Measurements from ENCODE around the gene IGHMBP2. TPM values are rescaled to one million over a fixed set of nuclear protein-coding genes. Genes with fewer than 3 reads are reported as not detected.
"Not testable (repeated sequence)": the region's sequence is repeated elsewhere in the genome, so short reads cannot be mapped to it uniquely, and the experiment has no call there.

Gene IGHMBP2
- polyA plus RNA-seq, 1 donor, result 19.9 TPM

DNA sequence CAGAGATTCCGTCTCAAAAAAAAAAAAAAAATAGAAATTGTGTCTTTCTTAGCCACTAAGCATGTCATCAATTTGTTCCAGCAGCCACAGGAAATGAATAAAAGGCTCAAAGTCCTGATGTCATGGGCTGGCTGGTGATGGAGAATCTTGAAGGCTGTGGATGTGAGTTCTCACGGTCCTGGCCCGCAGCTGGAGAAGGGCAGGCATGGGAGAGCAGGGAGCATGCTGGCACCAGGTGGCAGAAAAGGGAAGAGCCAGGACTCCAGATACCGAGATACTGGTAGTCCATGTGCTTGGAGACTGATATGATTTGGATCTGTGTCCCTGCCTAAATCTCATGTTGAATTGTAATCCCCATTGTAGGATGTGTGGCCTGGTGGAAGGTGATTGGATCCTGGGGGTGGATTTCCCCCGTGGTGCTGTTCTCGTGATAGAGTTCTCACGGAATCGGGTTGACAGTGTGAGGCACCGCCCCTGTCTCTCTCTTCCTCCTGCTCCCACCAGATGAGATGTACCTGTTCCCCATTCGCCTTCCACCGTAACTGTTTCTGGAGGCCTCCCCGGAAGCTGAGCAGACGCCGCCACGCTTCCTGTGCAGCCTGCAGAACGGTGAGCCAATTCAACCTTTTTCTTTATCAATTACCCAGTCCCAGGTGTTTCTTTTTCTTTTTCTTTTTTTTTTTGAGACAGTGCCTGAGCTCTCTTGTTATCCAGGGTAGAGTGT is 59.0 kb downstream of the IGHMBP2 start:
- Histone ChIP-seq H3K4me3 (ENCODE audit: low read length) (no peak overlapping the region), H3K27ac (ENCODE audit: low read length) (no peak overlapping the region), H3K9me3 (ENCODE audit: control insufficient read depth, low read depth, low read length) (peaks cover 2% of the 10 kb centered on the region), H3K36me3 (ENCODE audit: control insufficient read depth, insufficient read depth, low read length) (no peaks in the 10 kb centered on the region), H3K27me3 (ENCODE audit: control insufficient read depth, insufficient read depth, low read length) (no peaks in the 10 kb centered on the region), H3K4me1 (ENCODE audit: control insufficient read depth, insufficient read depth, low read length) (no peaks in the 10 kb centered on the region)
- 100% methylated on average over 1 of the region's 16 CpGs for WGBS (ENCODE audit: insufficient coverage, low lambda C conversion rate)
- no peak for DNase-seq

DNA sequence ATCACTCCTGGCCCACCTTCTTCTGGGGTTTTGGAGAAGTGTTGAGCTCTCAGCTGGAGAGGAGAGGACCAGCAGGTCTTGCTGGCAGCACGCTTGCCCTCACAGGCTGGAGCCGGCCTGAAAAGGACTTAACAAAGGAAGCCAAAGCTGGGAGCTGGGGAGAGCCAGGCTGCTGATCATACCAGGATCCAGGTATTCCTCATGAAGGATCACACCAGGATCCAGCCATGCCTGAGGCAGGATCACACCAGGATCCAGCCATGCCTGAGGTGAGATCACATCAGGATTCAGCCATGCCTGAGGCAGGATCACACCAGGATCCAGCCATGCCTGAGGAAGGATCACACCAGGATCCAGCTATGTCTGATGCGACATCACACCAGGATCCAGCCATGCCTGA is 60.1 kb downstream of the IGHMBP2 start:
- H3K4me1 ChIP-seq (ENCODE audit: control insufficient read depth, insufficient read depth, low read length), result no peaks in the 10 kb centered on the region
- peaks cover 2% of the 10 kb centered on the region for H3K27me3 ChIP-seq (ENCODE audit: control insufficient read depth, insufficient read depth, low read length)
- no peak for DNase-seq
- no peak overlapping the region for H3K4me3 ChIP-seq (ENCODE audit: low read length)
- no peak overlapping the region for H3K27ac ChIP-seq (ENCODE audit: low read length)
- no peaks in the 10 kb centered on the region for H3K36me3 ChIP-seq (ENCODE audit: control insufficient read depth, insufficient read depth, low read length)
- no peaks in the 10 kb centered on the region for H3K9me3 ChIP-seq (ENCODE audit: control insufficient read depth, low read depth, low read length)
- no CpG with 5 or more reads among the region's 3 CpGs for WGBS (ENCODE audit: insufficient coverage, low lambda C conversion rate)

DNA sequence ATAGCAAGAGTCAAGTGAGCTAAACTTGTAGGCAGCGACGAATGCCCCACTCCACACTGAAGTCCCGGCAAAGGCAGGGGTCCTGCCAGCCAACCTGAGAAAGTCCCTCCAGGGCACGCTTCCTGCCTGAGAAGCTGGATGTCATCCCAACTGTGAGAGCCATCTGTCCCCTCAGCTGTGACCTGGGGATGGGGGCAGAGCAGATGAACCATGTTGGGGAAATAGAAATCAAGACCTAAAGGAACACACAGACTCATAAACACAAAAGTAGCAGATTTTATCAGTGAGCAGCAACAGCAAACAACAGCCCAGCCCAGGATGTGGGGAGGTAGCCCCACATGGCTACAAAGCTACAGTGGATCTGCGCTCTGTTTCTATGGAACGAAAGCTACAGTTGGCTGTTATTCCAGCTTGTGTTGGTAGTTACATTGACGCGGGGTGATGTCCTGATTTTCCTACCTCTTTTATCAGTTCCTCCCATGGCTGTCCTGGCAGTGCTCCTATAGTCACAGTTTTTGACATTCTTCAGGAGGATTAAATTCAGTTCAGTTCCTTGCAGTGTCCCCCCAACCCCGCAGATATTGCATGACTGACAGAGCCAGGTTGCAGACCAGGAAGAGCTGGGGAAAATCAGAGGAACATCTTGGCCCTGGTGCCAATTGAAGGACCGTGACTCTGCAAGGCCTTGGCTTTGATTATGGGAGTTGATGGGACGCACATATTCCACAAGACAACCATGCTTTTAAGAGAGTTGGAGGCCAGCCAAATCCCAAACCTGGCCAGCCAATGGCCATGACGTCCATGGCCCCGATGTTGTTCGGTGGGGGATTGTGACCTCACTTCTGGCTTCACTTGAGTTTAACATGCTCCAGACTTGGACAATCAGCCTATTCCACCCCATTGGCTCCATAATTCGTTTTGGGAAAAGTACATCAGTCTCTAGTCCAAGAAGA is 62.5 kb downstream of the IGHMBP2 start:
- Histone ChIP-seq H3K27ac (ENCODE audit: low read length) (no peak overlapping the region), H3K36me3 (ENCODE audit: control insufficient read depth, insufficient read depth, low read length) (no peaks in the 10 kb centered on the region), H3K27me3 (ENCODE audit: control insufficient read depth, insufficient read depth, low read length) (peaks cover 6% of the 10 kb centered on the region), H3K9me3 (ENCODE audit: control insufficient read depth, low read depth, low read length) (no peaks in the 10 kb centered on the region), H3K4me3 (ENCODE audit: low read length) (no peak overlapping the region), H3K4me1 (ENCODE audit: control insufficient read depth, insufficient read depth, low read length) (no peaks in the 10 kb centered on the region)
- WGBS (ENCODE audit: insufficient coverage, low lambda C conversion rate), result 100% methylated on average over 1 of the region's 15 CpGs
- no peak for DNase-seq

DNA sequence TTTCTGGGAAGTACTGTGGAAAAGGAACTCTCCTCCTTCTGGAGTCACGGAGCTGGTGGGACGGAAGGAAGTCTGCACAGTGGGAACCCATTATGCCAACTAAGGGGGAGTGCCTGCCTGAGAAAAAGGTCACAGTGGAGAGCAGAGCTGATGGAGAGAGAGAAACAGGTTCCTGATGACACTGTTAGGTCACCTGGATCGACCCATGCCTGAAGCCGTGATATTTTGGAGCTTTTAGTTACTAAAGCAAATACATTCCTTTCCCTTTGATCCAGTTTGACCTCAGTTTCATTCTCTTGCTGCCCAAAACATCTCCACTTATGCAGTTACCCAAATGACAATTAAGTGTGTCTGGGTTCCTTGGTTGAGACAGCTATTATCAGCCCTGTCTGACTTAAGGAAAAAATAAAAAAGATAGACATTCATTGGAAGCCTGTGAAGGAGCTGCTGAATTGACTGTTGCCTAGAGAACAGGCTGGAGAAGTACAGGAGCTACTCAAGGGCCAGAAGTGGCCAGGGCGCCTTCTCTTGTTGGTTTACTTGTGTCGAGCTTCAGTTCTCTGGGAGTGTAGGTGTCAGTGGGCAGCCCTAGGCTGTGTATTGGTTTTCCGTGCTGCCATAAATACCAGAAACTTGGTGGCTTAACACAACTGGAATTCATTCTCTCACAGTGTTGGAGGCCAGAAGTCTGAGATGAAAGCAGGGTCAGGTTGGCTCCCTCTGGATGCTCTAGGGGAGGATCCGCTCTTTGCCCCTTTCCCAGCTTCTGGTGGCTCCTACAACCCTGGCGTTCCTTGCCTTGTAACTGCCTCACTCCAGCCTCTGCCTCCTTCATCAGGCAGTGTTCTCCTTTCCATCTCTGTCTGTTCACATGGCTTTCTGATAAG is 63.4 kb downstream of the IGHMBP2 start:
- Histone ChIP-seq H3K27ac (ENCODE audit: low read length) (no peak overlapping the region), H3K9me3 (ENCODE audit: control insufficient read depth, low read depth, low read length) (no peaks in the 10 kb centered on the region), H3K4me3 (ENCODE audit: low read length) (no peak overlapping the region), H3K36me3 (ENCODE audit: control insufficient read depth, insufficient read depth, low read length) (no peaks in the 10 kb centered on the region), H3K4me1 (ENCODE audit: control insufficient read depth, insufficient read depth, low read length) (no peaks in the 10 kb centered on the region), H3K27me3 (ENCODE audit: control insufficient read depth, insufficient read depth, low read length) (peaks cover 6% of the 10 kb centered on the region)
- WGBS (ENCODE audit: insufficient coverage, low lambda C conversion rate), result no CpG with 5 or more reads among the region's 9 CpGs
- no peak for DNase-seq

DNA sequence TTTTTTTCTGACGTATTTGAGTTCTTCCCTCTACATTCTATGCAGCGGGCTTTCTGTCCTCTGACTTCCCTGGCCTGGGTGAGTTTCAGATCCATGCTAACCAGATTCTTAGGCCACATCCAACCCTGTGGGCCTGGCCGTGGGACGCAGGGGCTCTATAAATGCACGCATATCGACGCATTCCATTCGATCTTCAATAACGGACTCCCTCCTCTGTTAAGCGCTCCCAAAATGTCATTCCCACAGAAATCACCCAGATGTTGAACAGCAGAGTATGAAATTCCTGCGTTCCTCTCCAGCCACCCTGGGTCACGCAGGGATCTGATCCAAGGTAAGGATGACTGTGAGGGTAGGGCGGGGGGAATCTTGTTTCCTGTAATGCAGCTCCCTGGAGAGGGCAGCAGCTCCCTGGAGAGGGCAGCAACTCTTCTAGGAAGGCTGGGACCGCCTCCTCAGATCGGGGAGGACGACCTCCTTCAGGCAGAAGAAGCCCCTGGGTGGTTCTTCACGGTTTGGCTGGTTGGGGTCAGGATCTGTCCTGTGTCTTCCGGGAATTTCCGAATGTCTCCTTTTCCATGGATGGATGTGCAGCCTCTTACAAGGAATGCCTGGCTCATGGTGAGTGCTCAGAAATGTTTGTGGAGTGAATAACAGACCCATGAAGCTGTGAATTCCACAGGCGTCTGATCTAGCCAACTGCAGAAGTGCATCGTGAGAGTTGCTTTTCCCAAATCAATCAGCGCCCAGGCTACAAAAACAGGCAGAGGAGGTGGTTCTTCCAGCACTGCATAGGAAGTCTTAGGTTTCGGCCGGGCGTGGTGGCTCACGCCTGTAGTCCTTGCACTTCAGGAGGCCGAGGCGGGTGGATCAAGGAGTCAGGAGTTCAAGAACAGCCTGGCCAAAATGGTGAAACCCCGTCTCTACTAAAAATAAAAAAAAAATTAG is 64.9 kb downstream of the IGHMBP2 start:
- WGBS (ENCODE audit: insufficient coverage, low lambda C conversion rate), result no CpG with 5 or more reads among the region's 29 CpGs
- Histone ChIP-seq H3K4me3 (ENCODE audit: low read length) (no peak overlapping the region), H3K27ac (ENCODE audit: low read length) (no peak overlapping the region), H3K9me3 (ENCODE audit: control insufficient read depth, low read depth, low read length) (no peaks in the 10 kb centered on the region), H3K36me3 (ENCODE audit: control insufficient read depth, insufficient read depth, low read length) (no peaks in the 10 kb centered on the region), H3K4me1 (ENCODE audit: control insufficient read depth, insufficient read depth, low read length) (no peaks in the 10 kb centered on the region), H3K27me3 (ENCODE audit: control insufficient read depth, insufficient read depth, low read length) (peaks cover 6% of the 10 kb centered on the region)
- DNase-seq, result no peak

DNA sequence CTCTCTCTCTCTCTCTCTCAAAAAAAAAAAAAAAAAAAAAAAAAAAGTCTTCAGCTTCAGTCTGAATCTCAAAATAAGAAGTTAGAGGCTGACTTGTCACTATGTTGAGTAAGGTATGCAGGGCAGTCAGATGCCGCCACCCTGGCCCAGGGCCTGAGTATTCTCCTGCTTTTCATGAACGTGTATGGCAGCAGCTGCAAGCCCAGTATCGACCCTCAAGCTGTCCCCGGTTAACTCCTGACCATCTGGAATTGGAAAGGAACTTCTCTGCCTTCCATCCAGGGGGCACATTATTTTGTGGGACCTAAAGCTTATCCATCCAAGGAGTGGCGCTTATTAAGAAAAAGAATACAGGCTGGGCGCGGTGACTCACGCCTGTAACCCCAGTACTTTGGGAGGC is 65.7 kb downstream of the IGHMBP2 start:
- no CpG with 5 or more reads among the region's 8 CpGs for WGBS (ENCODE audit: insufficient coverage, low lambda C conversion rate)
- Histone ChIP-seq H3K27me3 (ENCODE audit: control insufficient read depth, insufficient read depth, low read length) (peaks cover 6% of the 10 kb centered on the region), H3K4me3 (ENCODE audit: low read length) (no peak overlapping the region), H3K27ac (ENCODE audit: low read length) (no peak overlapping the region), H3K9me3 (ENCODE audit: control insufficient read depth, low read depth, low read length) (no peaks in the 10 kb centered on the region), H3K36me3 (ENCODE audit: control insufficient read depth, insufficient read depth, low read length) (no peaks in the 10 kb centered on the region), H3K4me1 (ENCODE audit: control insufficient read depth, insufficient read depth, low read length) (no peaks in the 10 kb centered on the region)
- DNase-seq, result no peak

DNA sequence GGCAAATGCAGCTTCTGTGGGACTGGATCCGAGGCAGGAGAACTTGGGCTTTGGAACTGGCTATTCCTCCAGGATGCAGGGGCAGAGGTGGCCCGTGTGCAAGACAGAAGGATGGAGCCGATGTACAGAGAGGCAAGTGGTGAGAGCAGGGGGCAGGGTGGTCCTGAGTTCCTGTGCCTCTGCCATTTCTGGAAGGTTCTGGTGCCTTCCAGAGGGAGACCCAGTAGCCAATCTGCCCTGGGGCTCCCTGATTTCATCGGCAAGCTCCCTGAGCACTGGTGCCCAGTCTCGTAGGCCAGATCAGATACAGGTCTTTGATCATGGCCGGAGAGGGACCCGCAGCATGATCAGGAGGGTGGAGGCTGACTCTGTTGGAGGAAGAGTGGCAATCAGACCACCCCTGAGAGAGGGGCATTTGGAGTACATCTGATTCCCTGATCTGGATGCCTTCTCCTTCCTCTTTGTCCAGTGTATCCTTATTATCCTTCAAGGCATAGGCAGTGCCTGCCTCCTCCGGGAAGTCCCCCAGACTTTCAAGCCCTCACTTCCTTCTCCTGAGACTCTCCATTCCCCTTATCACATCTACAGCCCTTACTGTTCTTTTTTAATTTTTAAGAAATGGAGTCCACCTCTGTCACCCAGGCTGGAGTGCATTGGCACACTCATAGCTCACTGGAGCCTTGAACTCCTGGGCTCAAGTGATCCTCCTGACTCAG is 67.4 kb downstream of the IGHMBP2 start:
- H3K36me3 ChIP-seq (ENCODE audit: control insufficient read depth, insufficient read depth, low read length), result no peaks in the 10 kb centered on the region
- 100% methylated on average over 1 of the region's 8 CpGs for WGBS (ENCODE audit: insufficient coverage, low lambda C conversion rate)
- H3K4me3 ChIP-seq (ENCODE audit: low read length), result no peak overlapping the region
- H3K27ac ChIP-seq (ENCODE audit: low read length), result no peak overlapping the region
- no peaks in the 10 kb centered on the region for H3K9me3 ChIP-seq (ENCODE audit: control insufficient read depth, low read depth, low read length)
- no peaks in the 10 kb centered on the region for H3K4me1 ChIP-seq (ENCODE audit: control insufficient read depth, insufficient read depth, low read length)
- no peak for DNase-seq
- H3K27me3 ChIP-seq (ENCODE audit: control insufficient read depth, insufficient read depth, low read length), result peaks cover 6% of the 10 kb centered on the region

DNA sequence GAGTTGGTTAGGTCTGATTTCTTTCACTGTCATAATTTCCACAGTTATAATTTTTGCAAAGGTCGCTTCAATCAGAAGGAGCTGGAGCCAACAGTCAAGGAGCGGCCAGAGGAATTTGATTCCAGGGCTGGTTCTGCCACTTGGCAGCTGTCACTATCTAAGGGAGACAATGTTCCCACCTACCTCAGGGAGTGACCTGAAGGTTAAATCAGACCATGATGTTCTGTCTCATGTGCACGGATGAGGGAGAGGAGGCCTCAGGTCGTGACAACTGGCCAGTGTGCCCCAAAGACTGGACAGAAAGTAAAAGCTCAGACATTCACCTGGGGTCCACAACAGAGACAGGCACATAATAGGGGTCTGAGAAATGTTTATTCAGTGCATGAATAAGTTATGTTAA is 69.5 kb downstream of the IGHMBP2 start:
- no peak for DNase-seq
- Histone ChIP-seq H3K27me3 (ENCODE audit: control insufficient read depth, insufficient read depth, low read length) (peaks cover 10% of the 10 kb centered on the region), H3K4me3 (ENCODE audit: low read length) (no peak overlapping the region), H3K4me1 (ENCODE audit: control insufficient read depth, insufficient read depth, low read length) (no peaks in the 10 kb centered on the region), H3K9me3 (ENCODE audit: control insufficient read depth, low read depth, low read length) (no peaks in the 10 kb centered on the region), H3K36me3 (ENCODE audit: control insufficient read depth, insufficient read depth, low read length) (no peaks in the 10 kb centered on the region), H3K27ac (ENCODE audit: low read length) (no peak overlapping the region)
- WGBS (ENCODE audit: insufficient coverage, low lambda C conversion rate), result no CpG with 5 or more reads among the region's 4 CpGs

DNA sequence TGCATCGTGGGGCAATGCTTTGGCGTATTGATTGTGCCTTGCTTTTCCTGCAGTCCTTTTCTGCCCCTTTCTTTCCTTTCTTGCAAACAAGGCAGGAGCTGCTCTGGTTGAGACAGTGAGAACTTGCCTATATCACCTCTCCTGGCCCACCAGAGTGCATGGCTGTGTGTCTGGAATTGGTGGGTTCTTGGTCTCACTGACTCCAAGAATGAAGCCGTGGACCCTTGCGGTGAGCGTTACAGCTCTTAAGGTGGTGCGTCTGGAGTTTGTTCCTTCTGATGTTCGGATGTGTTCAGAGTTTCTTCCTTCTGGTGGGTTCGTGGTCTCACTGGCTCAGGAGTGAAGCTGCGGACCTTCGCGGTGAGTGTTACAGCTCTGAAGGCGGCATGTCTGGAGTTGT is 70.0 kb downstream of the IGHMBP2 start:
- H3K9me3 ChIP-seq (ENCODE audit: control insufficient read depth, low read depth, low read length); H3K27ac ChIP-seq (ENCODE audit: low read length); H3K4me1 ChIP-seq (ENCODE audit: control insufficient read depth, insufficient read depth, low read length); H3K27me3 ChIP-seq (ENCODE audit: control insufficient read depth, insufficient read depth, low read length); H3K36me3 ChIP-seq (ENCODE audit: control insufficient read depth, insufficient read depth, low read length); DNase-seq; H3K4me3 ChIP-seq (ENCODE audit: low read length): not testable (repeated sequence)
- WGBS (ENCODE audit: insufficient coverage, low lambda C conversion rate), result 100% methylated on average over 1 of the region's 12 CpGs
